Epithelial cell of proximal tubule (primary cell): ENCODE measurements around the gene EYA2. TPM values are rescaled to one million over a fixed set of nuclear protein-coding genes. Genes with fewer than 3 reads are reported as not detected.
"Not testable (repeated sequence)": the region's sequence is repeated elsewhere in the genome, so short reads cannot be mapped to it uniquely, and the experiment has no call there.

Experiments used
- DNase-seq: peaks from one replicate; pipeline ENCODE4 v3.0.0-alpha.2; 2011; ENCODE audit warnings: low read depth
- H3K4me3 ChIP-seq: 2 replicates; pipeline ENCODE4 v1.5.1; 2011; ENCODE audit warnings: low read depth, mild to moderate bottlenecking, low read length
- CTCF ChIP-seq: conservative IDR thresholded peaks from 2 replicates; pipeline ENCODE4 v1.5.1; 2012; ENCODE audit warnings: low read depth, mild to moderate bottlenecking, low read length
- total RNA-seq: library from RNA; depleted of rRNA; stranded (reverse); fragments of >200 nt; gene quantifications from 2 replicates; pipeline ENCODE4 v1.2.3, GENCODE V29; 2015

EYA2 gene
- total RNA-seq, 1 donor from 2014 or later = not detected

GRCh38 chr20:46930640-46931339, 36.1 kb downstream of the EYA2 start:
- no peak for TF ChIP-seq CTCF
- H3K4me3 ChIP-seq = no peak overlapping the region
- no peak for DNase-seq

GRCh38 chr20:46931699-46932098, 37.1 kb downstream of the EYA2 start:
- no peak for TF ChIP-seq CTCF
- H3K4me3 ChIP-seq = no peak overlapping the region
- DNase-seq = no peak

- not testable (repeated sequence) for DNase-seq, H3K4me3 ChIP-seq
These were observed 37.8 kb downstream of the EYA2 start for GRCh38 chr20:46932439-46932838.

GRCh38 chr20:46933150-46933549, 38.5 kb downstream of the EYA2 start:
- H3K4me3 ChIP-seq = no peak overlapping the region
- no peak for TF ChIP-seq CTCF
- DNase-seq = no peak

- no peak for TF ChIP-seq CTCF
- no peak for DNase-seq
- no peak overlapping the region for H3K4me3 ChIP-seq
These were observed 40.2 kb downstream of the EYA2 start for GRCh38 chr20:46934746-46935287.

- no peak for TF ChIP-seq CTCF
- no peak for DNase-seq
- H3K4me3 ChIP-seq = no peak overlapping the region
These were observed 40.9 kb downstream of the EYA2 start for GRCh38 chr20:46935394-46936017.

- no peak for DNase-seq
- no peak for TF ChIP-seq CTCF
- no peak overlapping the region for H3K4me3 ChIP-seq
These were observed 41.9 kb downstream of the EYA2 start for GRCh38 chr20:46936415-46937156.
